Measurements from ENCODE around the gene ANKRD28.

ANKRD28 gene

DNA sequence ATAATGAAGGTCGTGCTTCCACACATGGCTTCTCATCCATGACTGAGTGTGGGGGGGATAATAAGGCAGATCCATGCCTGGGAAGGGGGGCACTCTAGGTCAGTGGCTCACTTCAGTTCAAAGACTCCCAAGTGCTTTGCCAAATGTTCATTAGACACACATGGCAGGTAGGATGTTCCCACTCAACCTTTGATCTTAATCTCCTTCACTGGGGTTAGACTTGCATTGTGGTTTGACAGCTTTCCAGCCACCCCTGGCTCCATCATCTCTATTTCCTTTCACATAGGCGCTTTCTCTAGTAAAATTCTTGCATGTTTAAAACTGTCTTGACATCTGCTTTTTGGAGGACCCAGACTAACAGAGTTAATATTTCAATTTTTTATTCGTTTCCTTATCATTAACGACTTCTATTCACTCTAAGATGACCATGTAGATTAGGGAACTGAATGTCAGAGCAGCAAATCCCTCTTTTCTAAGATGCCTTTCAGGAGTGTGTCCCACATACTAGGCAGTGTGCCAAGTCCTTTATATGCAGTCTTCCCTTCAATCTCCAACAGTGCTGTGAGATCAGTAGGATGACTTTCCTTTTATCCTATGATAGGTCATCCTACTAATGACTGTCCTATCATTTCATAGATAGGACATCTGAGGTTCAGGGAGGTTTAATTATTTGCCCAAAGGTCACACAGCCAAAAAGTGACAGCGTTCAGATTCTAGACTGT is 138.4 kb downstream of the ANKRD28 start:
- DNase-seq = no peak

DNA sequence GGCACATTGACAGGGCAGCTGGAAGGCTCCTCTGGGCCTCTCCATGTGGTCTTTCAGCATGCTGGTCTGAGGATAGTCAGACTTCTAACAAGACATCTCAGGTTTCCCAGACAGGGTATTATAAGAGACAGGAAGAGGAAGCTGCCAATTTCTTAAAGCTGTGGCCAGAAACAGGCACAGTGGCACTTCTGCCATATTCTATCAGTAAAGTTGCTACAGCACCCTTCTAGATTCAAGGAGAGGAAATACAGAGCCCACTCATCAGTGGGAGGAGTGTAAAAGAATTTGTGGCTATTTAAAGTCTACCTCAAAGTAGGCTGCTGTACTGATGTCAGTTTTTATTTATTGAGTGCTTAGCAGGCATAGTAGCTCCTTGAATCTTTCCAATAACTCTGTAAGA is 140.8 kb downstream of the ANKRD28 start:
- DNase-seq = no peak

DNA sequence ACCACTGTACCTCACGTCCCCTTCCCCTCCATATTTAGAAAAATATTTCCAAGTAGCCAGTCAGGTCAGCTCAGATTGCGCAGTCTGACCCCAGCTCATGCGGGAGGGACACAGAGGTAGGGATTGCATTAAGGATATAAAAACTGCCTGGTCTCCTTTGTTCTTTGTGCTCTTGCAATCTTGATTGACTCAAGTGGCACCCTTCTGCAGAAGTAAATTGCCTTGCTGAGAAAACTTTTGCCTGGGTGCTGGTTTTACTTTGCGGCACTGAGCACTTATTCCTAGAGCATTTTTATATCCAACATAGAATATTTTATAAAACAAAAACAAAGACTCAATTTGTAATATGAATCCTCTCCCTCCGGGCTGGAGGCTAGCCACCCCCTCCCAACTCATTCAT is 141.4 kb downstream of the ANKRD28 start:
- DNase-seq = no peak

DNA sequence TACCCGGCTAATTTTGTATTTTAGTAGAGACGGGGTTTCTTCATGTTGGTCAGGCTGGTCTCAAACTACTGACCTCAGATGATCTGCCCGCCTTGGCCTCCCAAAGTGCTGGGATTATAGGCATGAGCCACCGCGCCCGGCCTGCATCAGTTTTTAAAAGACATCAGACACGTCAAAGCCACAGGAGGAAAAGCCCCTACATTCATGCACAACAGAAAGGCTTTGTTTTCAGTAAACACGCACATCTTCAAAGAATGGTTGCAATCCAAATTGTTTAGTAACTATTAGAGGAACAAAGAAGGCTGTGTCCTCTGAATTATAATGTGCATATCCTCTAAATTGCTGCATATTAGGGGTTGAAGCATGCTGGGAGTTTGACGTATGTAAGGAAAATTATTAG is 142.9 kb downstream of the ANKRD28 start:
- no peak for DNase-seq

DNA sequence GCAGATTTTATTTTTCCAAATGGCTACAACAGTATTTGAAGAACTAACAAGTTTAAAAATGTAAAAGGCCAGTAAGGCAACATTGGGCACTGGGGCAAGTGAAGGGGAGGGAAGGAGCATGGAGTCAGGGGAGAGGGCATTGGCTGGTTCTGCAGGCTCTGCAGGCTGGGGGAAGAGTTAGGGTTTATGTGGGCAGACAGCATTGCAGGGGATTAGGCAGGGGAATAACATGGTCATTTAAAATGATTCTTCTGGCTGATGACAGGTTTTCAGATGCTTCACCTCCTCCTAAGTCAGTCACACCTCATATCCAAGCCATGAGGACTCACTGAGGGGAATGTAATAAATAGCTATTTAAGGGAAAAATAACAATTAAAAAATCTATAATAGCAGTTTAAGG is 143.7 kb downstream of the ANKRD28 start:
- no peak for DNase-seq

DNA sequence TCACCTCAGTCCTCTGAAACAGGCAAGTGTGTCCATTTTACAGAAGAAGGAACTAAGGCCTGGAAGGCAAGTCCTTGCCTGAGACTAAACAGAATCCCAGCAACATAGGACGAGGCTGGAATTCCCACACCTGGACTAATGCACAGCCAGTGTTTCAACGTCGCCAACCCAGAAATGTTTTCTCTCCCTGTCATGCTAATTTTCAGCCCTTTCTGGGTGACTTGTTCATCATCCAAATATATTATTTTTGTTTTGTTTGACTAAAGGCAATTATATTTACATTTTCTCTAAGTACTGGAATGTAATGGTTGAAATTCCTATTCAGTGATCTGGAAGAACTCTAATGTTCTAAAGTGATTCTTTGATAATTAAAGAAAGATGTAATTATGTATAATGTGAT is 144.5 kb downstream of the ANKRD28 start:
- DNase-seq = no peak

DNA sequence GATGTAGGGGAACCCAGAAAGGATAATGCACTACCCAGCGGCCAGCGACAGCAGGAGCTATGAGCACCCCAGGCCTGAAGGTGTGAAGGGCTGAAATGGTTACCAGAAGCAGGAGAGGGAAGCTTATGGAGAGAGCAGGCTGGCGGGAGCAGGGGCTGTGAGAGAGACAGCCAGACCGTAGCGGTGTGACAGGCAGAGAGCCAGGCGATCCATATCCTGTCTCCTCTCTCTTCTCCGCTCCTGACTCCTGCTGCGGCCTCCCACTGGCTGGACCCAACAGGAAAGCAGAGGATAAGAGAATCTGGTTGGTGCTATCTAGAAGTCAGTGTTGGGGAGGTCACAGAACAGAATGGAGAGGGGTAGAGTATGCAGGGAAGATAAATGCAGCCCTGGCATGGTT is 146.4 kb downstream of the ANKRD28 start:
- no peak for DNase-seq

DNA sequence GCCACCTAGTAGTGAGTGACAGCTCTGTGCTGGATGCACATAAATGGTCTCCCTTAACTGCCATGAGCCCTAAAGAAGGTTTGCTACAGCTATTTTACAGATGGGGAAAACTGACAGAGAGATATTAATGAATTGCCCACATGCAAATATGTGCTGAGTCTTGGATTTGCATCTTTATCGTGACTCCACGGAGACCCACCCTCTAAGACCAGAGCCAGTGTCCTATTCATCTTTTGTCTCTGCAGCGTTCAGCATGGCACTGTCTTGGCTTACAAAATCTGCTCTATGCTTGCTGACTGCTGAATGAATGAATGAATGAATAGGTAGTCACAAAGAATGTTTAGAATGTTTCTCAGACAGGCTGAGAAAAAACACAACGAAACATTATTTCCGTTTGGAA is 147.9 kb downstream of the ANKRD28 start:
- DNase-seq = no peak

DNA sequence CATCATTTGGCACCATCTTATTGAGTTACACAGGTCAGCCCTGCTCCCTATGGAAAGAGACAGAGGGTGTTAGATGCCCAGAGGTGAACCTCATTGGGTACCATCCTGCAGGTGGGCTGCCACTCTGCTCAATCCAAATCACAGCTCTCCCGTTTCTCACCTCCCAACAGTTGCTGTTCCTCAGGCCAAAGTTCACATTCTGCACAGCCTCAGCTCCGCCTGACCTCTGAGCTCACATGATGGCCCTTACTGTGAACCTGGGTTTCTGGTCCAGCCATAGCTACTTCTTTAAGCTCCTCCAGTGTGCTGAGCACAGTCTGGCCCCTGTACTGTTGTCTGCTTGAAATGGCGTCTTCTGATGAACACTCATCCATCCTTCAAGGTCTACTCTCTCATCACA is 148.4 kb downstream of the ANKRD28 start:
- DNase-seq = no peak

DNA sequence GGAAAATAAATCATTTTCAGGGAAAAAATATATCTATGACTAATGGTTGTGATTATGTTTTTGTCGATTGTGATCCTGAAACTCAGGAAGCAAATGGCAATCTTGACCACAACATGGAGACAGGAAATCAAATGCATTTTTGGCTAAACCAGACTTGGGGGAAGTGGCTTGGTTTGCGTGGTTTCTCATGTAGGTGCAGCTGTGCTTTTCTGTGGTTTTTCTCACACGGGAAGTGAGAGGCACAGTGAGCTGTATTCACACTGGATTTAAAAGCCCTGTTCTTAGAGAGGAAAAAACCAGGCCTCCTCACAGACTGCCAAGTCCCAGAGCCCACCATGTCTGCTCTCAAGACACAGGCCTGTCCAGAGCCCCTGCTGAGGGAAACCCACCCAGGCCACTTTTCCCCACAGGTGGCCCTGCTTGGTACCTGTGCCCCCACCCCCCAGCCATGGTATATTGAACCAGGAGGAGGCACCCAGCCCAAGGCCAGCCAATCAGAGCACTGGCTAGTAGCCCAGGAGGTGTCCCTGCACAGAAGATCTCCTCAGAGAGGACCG is 150.1 kb downstream of the ANKRD28 start:
- DNase-seq = no peak

DNA sequence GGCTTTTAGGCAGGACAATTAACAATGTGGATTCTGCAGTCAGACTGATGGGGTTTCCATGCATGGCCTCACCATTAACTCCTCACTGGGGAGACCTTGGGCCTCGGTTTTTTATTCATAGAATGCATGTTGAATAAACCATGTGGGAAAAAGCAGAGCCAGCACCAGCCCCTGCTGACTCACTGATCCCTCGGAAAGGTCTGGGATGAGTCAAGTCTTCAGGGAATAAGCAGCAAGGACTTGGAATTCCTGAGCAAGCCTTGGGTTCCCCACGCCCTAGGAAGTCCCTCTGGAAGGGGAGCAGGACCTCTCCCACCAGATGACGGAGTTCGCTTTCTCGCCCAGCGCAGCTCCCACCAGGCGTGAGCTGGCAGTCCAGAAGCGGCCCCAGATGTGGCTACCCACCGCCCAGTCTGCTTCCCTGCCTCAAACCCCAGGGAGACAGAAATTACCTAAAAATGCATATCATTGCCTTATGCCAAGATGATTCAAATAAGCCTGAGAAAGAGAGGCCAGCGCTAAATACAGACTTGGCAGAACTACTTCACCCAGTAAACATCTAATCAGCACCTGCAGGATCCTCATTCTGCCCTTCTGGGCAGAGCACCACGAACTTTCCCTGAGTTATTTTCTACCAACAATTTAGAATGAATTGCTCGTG is 150.8 kb downstream of the ANKRD28 start:
- no peak for DNase-seq

DNA sequence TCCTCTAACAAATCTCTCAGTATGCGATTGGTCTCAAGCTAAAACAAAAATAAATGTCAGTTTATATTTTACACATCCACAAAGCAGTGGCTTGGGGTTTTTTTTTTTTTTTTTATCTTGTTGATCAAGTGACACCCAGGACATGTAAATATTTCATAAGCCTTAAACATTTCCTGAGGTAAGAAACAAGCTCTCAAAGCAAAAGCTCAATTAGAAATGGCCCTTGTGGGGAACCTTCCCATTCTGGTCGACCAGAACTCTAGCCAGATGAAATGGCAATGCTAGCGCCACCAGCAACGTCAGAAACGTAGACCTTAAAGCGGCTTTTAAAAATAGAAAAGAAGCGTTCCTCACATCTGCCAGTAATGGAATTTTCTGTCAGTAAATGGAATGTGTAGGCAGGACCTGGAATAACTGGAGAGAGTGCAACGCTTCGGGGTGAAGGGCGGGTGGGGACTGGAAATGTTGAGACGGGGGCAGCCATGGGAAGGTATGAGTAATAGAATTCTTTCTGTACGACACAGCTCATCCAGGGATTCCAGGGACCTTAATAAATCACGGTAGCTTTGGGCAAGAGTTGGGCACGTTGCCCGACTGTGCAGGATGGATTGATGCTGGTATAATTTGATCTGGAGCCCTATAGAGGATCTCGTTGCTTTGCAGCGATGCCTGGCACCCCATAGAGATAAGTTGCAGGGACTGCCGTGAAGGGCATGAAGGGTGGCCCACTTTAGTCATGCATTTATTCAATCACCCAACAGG is 151.9 kb downstream of the ANKRD28 start:
- DNase-seq = no peak

DNA sequence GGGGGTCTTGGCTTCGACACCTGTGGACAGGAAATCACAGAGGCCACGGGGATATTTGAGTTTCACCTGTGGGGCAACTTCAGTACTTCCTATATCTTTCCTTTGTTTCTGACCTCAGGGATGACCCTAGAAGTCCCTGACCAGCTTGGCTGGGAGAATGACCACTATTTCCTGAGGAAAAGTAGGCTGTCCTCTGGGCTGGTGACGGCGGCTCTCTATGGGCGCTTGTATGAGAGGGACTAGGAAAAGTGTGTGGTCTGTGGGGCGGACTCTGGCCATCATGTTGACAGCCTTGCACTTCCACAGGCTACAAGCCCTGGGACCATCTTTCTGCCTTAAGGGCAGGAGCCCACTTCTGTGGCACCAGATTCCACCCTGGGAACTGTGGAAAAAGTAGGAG is 152.5 kb downstream of the ANKRD28 start:
- no peak for DNase-seq

DNA sequence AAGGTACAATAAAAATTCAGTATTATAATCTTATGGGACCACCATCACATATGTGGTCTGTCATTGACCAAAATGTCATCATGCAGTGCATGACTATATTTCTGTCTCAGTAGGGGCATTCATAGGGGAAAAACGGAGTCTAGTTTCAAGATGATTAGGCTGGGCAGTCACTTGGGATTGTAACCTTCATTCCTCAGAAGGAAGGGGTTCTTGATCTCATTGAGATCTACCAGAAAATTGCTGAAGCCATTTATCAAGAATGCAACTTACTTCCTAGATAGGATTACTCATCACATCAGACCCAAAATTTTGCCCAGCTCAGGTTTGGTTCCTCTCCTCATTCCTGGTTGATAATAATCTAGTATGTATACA is 158.9 kb downstream of the ANKRD28 start:
- no peak for DNase-seq

DNA sequence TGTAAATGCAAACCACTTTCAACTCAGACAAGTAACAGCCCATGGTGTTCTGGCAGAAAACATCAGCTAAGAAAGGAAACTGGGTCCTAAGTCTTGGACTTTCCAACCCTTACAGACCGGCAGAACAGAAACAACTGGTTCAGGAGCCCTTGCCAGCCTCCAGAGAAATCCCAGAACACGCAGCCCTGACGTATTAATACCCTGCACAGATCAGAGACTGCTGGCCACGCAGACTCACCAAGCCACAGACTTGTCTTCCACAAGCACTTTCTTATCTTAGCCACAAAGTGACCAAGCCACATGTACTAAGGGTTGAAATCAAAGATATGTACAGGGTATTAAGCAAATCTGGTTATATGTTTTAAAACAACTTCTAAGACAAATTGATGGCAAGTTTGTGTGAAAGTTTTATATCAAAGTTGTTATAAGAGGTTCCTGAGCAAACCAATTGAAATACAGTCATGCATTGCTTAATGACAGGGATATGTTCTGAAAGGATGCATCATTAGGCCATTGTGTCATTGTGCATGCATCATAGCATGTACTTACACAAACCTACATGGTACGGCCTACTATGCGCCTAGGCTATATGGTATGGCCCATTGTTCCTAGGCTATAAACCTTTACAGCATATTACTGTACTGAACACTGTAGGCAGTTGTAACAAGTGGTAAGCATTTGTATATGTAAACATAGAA is 159.4 kb downstream of the ANKRD28 start:
- no peak for DNase-seq

DNA sequence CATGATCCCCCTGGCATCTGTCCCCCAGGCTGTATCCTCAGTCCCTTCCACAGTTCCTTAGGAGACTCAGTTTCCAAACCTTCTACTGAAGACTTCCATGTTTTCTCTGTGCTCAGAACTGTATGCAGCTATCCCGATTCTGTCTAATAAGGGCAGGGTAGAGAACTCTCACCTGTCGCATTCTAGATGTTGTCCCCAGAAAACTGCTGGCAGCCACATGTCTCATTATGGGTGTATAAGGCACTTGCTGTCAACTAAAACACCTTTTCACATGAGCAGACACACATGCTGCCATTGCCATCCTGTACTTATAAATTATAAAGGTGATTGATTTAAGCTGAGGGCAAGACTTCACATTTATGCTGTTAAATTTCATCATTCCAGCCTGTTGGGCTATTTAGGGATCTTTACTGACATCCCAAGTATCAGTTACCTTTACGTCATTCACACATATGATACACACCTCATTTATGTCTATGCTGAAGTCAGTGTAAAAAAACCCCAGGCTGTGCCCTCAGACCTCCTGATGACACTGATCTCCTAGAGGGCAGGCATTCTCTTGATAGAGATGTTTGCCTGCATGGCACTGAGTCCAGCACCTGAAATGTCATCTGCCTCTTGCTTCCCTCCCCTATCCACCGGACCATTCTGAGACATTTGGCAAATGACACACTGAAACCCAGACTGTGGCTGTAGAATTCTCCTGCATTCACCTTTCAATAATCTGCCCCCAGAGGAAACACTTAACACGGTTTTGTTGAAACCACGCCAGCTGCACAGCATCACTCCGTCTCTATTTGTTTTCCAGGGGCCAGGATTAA is 160.4 kb downstream of the ANKRD28 start:
- DNase-seq = peak; percentile 10

DNA sequence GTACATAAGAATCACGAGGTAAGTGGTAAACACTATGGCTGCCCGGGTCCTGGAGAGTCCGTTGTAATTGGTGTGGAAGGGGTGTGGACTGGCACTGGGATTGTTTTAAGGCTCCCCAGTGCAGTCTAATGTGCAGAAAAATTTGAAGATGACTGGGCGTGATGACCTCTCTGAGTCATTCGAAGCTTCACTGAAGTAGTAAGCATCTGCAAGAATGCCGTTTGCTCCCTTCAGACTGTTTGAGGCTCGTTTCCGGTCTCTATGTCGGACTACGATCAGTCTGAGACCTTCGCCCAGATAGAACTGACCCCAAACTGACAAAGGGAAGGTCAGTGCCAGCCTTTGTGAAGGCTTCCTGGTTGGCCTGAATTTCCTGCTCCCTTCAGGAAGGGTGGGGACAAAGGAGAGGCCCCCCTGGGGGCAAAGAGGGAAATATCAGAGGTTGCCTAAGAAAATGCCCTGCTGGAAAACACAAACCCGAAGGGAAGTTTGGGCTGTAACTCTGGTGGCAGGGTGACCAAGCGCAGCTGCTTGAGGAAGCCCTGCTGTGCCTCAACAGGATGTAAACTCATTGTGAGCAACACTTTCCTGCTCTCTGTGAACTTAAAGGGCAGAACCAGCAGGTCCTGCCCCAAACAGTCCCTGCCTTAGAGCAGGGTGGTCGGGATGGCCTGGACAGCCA is 161.6 kb downstream of the ANKRD28 start:
- no peak for DNase-seq

DNA sequence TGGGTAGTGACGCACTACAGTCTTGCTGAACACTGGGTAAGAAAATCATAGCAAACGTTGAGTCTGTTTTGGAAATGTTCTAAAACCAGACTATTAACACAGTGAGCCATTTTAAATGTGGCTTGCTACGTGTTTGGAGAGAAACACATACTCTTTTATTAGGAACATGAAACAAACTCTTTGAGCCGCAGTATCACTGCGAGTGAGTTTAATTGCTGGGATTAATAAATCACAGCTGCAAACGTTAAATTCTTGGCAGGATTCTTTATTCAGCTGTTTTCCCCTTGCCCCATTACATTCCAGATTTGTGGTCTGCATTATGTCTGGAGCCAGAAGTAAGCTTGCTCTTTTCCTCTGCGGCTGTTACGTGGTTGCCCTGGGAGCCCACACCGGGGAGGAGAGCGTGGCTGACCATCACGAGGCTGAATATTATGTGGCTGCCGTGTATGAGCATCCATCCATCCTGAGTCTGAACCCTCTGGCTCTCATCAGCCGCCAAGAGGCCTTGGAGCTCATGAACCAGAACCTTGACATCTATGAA is 162.6 kb downstream of the ANKRD28 start:
- no peak for DNase-seq

DNA sequence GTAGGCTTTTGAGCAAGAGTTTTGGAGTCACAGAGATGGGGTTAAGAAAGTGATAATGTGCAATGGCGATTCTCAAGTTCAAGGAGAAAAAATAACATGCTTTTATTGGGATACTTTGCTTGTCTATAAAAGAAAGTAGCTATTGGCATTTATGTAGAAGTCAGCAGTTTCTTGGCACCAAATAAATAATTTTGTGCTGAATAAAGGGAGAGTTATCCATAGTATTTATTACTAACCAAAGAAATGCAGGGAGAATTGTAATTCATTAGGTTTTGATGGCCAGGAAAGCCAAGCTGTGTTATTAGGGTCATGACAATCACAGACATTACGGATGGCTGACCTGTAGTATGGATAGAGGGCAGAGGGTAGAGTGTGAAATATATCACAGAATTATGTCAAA is 163.1 kb downstream of the ANKRD28 start:
- DNase-seq = no peak

DNA sequence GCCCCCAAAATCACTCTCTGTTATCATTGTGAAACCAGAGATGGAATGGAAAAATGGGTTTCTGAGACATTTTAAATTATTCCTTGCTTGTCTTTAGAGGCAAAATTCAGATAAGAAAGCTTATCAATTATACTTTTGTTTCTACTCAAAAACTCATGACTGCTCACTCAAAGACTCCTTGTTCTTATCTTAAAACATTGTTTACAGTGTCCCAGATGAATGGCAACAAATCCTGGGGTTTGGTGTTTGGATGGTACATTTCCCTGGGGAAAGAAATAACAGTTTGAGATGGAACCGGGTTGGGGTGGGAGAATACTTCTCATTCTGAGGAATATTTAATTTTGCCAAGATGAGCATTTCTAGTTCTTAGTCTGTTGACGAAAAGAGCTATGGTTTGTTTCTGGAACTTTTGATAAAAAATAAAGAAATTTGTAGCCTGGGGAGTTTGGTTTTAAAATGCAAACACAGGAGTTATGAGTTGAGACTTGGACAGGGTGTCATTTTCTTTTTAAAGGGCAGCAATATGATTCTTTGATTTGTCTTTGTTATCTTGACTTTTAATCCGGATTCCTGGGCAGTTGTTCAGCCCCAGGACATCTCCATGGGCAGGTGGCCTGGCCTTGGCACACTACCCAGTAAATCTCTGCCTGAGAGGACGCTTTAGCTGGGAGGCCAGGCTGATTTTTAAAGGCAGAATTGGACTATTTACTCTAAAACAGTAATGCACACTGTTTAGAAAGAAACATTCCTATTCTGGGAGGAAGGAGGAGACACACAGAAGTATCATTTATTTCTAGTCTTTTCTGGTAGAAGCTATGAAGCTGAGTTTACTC is 163.8 kb downstream of the ANKRD28 start:
- DNase-seq = peak; percentile 8

DNA sequence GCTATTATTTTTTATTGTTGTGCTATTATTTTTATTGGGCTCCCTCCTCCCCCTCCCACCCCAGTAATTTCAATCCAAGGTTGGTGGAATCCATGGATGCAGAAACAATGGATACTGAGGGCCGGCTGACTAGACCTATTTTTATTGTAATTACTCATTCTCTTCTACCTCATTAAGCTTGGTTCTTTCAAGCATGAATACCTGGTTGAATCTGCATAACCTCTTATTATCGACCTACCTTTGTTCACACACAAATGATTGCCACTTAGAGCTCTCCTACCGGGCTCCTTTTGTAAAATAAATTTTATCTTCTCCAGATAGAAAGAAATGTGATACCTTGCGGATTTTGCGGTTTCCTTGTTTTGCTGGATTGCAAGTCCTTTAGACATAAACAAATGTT is 164.6 kb downstream of the ANKRD28 start:
- DNase-seq = peak; percentile 77
